ENCODE data around the gene PIK3IP1. TPM values are rescaled to one million over a fixed set of nuclear protein-coding genes. Genes with fewer than 3 reads are reported as not detected.
A peak's percentile ranks its signal among the peaks of the same experiment; 100 is the strongest.

The PIK3IP1 gene
- total and polyA plus RNA-seq, 4 donors, result 11.5 to 47.1 (median 29.7) TPM

- DNase-seq (no peak), ATAC-seq (ENCODE audit: insufficient read depth, low FRiP score) (no peak)
- no peak overlapping the region for H3K9ac ChIP-seq (ENCODE audit: insufficient read depth in 1 of 2, low read length in 2 of 2)
- TF ChIP-seq CTCF (IDR thresholded peaks at IDR 0.05; ENCODE audit: control extremely low read depth, extremely low read depth), result no peak
- no peaks in the 10 kb centered on the region for H3K27me3 ChIP-seq (ENCODE audit: control insufficient read depth in 3 of 3, insufficient read depth in 3 of 3, low read length in 2 of 3)
- peaks cover 0 to 4% (median 2%) of the 10 kb centered on the region in 4 donors for H3K36me3 ChIP-seq (ENCODE audit: control insufficient read depth in 4 of 4, insufficient read depth in 4 of 4, low read length in 4 of 4)
- H3K4me3 ChIP-seq, result no peak overlapping the region
- H3K27ac ChIP-seq (ENCODE audit: low read depth in 1 of 2, low read length in 1 of 2), result peak overlapping the region in 1 of 2 donors; percentile 15
- 74 to 76% methylated on average over 9 of the region's 9 CpGs for WGBS, 2 donors
- peaks cover 7 to 19% (median 11%) of the 10 kb centered on the region in 5 donors for H3K4me1 ChIP-seq (ENCODE audit: control insufficient read depth in 5 of 5, insufficient read depth in 5 of 5, low read length in 5 of 5)
- H3K9me3 ChIP-seq (ENCODE audit: control insufficient read depth in 4 of 4, insufficient read depth in 3 of 4, low read length in 3 of 4), result no peaks in the 10 kb centered on the region
These were observed 48.0 kb downstream of the PIK3IP1 start for GRCh38 chr22:31244046-31244942.

GRCh38 chr22:31243339-31244045 is 48.8 kb downstream of the PIK3IP1 start:
- Histone ChIP-seq H3K36me3 (ENCODE audit: control insufficient read depth in 4 of 4, insufficient read depth in 4 of 4, low read length in 4 of 4) (peaks cover 0 to 4% (median 3%) of the 10 kb centered on the region in 4 donors), H3K27me3 (ENCODE audit: control insufficient read depth in 3 of 3, insufficient read depth in 3 of 3, low read length in 2 of 3) (no peaks in the 10 kb centered on the region), H3K27ac (ENCODE audit: low read depth in 1 of 2, low read length in 1 of 2) (peak overlapping the region in 1 of 2 donors; percentile 15), H3K9ac (ENCODE audit: insufficient read depth in 1 of 2, low read length in 2 of 2) (no peak overlapping the region), H3K4me1 (ENCODE audit: control insufficient read depth in 5 of 5, insufficient read depth in 5 of 5, low read length in 5 of 5) (peaks cover 0 to 14% (median 7%) of the 10 kb centered on the region in 5 donors), H3K9me3 (ENCODE audit: control insufficient read depth in 4 of 4, insufficient read depth in 3 of 4, low read length in 3 of 4) (no peaks in the 10 kb centered on the region), H3K4me3 (no peak overlapping the region)
- no peak for ATAC-seq (ENCODE audit: insufficient read depth, low FRiP score)
- TF ChIP-seq CTCF (IDR thresholded peaks at IDR 0.05; ENCODE audit: control extremely low read depth, extremely low read depth), result no peak
- no peak for DNase-seq
- 81 to 85% methylated on average over 5 of the region's 5 CpGs for WGBS, 2 donors

- no peaks in the 10 kb centered on the region for H3K9me3 ChIP-seq (ENCODE audit: control insufficient read depth in 4 of 4, insufficient read depth in 3 of 4, low read length in 3 of 4)
- no peak overlapping the region for H3K4me3 ChIP-seq
- no peak for ATAC-seq (ENCODE audit: insufficient read depth, low FRiP score)
- peaks cover 0 to 4% (median 3%) of the 10 kb centered on the region in 4 donors for H3K36me3 ChIP-seq (ENCODE audit: control insufficient read depth in 4 of 4, insufficient read depth in 4 of 4, low read length in 4 of 4)
- H3K27me3 ChIP-seq (ENCODE audit: control insufficient read depth in 3 of 3, insufficient read depth in 3 of 3, low read length in 2 of 3), result no peaks in the 10 kb centered on the region
- no peak overlapping the region for H3K27ac ChIP-seq (ENCODE audit: low read depth in 1 of 2, low read length in 1 of 2)
- peaks cover 0 to 7% (median 0%) of the 10 kb centered on the region in 5 donors for H3K4me1 ChIP-seq (ENCODE audit: control insufficient read depth in 5 of 5, insufficient read depth in 5 of 5, low read length in 5 of 5)
- DNase-seq, result no peak
- H3K9ac ChIP-seq (ENCODE audit: insufficient read depth in 1 of 2, low read length in 2 of 2), result no peak overlapping the region
- TF ChIP-seq CTCF (IDR thresholded peaks at IDR 0.05; ENCODE audit: control extremely low read depth, extremely low read depth), result no peak
These were observed 50.4 kb downstream of the PIK3IP1 start for GRCh38 chr22:31241936-31242335.
